Endothelial cell (in vitro differentiated cells): ENCODE results near the gene SLC2A5. TPM values are rescaled to one million over a fixed set of nuclear protein-coding genes. Genes with fewer than 3 reads are reported as not detected.

Experiments
- DNase-seq: peaks from one replicate; pipeline ENCODE4 v3.0.0; 2021; ENCODE audit warnings: low spot score
- H3K27ac Mint-ChIP-seq: one replicate; pipeline ENCODE4 v1.8.0; 2021; ENCODE audit warnings: mixed read lengths, inconsistent platforms; ENCODE audit not compliant: unreplicated experiment
- H3K27me3 Mint-ChIP-seq: one replicate; pipeline ENCODE4 v1.8.0; 2021; ENCODE audit warnings: mild to moderate bottlenecking, moderate library complexity, mixed read lengths, inconsistent platforms; ENCODE audit not compliant: unreplicated experiment
- H3K36me3 Mint-ChIP-seq: one replicate; pipeline ENCODE4 v1.8.0; 2021; ENCODE audit warnings: mild to moderate bottlenecking, low read depth, mixed read lengths, inconsistent platforms; ENCODE audit not compliant: unreplicated experiment
- H3K4me1 Mint-ChIP-seq: one replicate; pipeline ENCODE4 v1.8.0; 2021; ENCODE audit warnings: mild to moderate bottlenecking, mixed read lengths, inconsistent platforms; ENCODE audit not compliant: unreplicated experiment
- H3K4me3 Mint-ChIP-seq: one replicate; pipeline ENCODE4 v1.8.0; 2021; ENCODE audit warnings: mild to moderate bottlenecking, mixed read lengths, inconsistent platforms; ENCODE audit not compliant: unreplicated experiment
- H3K9me3 Mint-ChIP-seq: one replicate; pipeline ENCODE4 v1.8.0; 2021; ENCODE audit warnings: mixed read lengths, inconsistent platforms; ENCODE audit not compliant: unreplicated experiment
- CTCF ChIP-seq: fragments of 200-600 bp; sonication (generic); IDR thresholded peaks from one replicate; pipeline ENCODE4 v1.5.0; 2021; ENCODE audit warnings: antibody characterized with exemption; ENCODE audit not compliant: unreplicated experiment
- total RNA-seq: library from RNA; stranded (reverse); fragmentation: NEBNext Ultra II Directional; extraction: Animal tissue kit (Norgen Biotek cat#: 25700); gene quantifications from one replicate; pipeline ENCODE4 v1.2.1, GENCODE V29; 2021; ENCODE audit not compliant: unreplicated experiment

The SLC2A5 gene
- total RNA-seq, 1 donor from 2014 or later, result not detected

GRCh38 chr1:9088807-9089206 lies 19.4 kb upstream of the SLC2A5 start:
- Mint-ChIP-seq H3K4me3 (peak overlapping the region; percentile 5), H3K27me3 (peaks cover 2% of the 10 kb centered on the region), H3K36me3 (peaks cover 7% of the 10 kb centered on the region), H3K27ac (no peak overlapping the region), H3K4me1 (peaks cover 4% of the 10 kb centered on the region), H3K9me3 (no peaks in the 10 kb centered on the region)
- no peak for TF ChIP-seq CTCF
- DNase-seq, result no peak

- no peak for DNase-seq
- H3K36me3 Mint-ChIP-seq, result peaks cover 7% of the 10 kb centered on the region
- no peak overlapping the region for H3K27ac Mint-ChIP-seq
- no peak overlapping the region for H3K4me3 Mint-ChIP-seq
- peaks cover 2% of the 10 kb centered on the region for H3K27me3 Mint-ChIP-seq
- H3K9me3 Mint-ChIP-seq, result no peaks in the 10 kb centered on the region
- no peak for TF ChIP-seq CTCF
- peaks cover 11% of the 10 kb centered on the region for H3K4me1 Mint-ChIP-seq
Observed at GRCh38 chr1:9087411-9088125, 18.1 kb upstream of the SLC2A5 start.

GRCh38 chr1:9086796-9087195 lies 17.4 kb upstream of the SLC2A5 start:
- Mint-ChIP-seq H3K27ac (no peak overlapping the region), H3K4me3 (no peak overlapping the region), H3K9me3 (no peaks in the 10 kb centered on the region), H3K4me1 (peaks cover 14% of the 10 kb centered on the region), H3K36me3 (peaks cover 7% of the 10 kb centered on the region), H3K27me3 (peaks cover 2% of the 10 kb centered on the region)
- DNase-seq, result no peak
- TF ChIP-seq CTCF, result no peak

GRCh38 chr1:9086045-9086444 lies 16.6 kb upstream of the SLC2A5 start:
- TF ChIP-seq CTCF, result no peak

GRCh38 chr1:9085306-9085940 lies 16.0 kb upstream of the SLC2A5 start:
- peaks cover 7% of the 10 kb centered on the region for H3K36me3 Mint-ChIP-seq
- H3K27ac Mint-ChIP-seq, result no peak overlapping the region
- no peak for TF ChIP-seq CTCF
- DNase-seq, result no peak
- H3K9me3 Mint-ChIP-seq, result no peaks in the 10 kb centered on the region
- H3K4me1 Mint-ChIP-seq, result peaks cover 14% of the 10 kb centered on the region
- H3K4me3 Mint-ChIP-seq, result no peak overlapping the region
- peaks cover 2% of the 10 kb centered on the region for H3K27me3 Mint-ChIP-seq

More at GRCh38 chr1:9086045-9086444, 16.6 kb upstream of the SLC2A5 start:
- Mint-ChIP-seq H3K9me3 (no peaks in the 10 kb centered on the region), H3K4me1 (peaks cover 14% of the 10 kb centered on the region), H3K27ac (no peak overlapping the region), H3K4me3 (no peak overlapping the region), H3K36me3 (peaks cover 7% of the 10 kb centered on the region), H3K27me3 (peaks cover 2% of the 10 kb centered on the region)
- DNase-seq, result no peak
